ENCODE data around the gene PCDHGA2. TPM values are rescaled to one million over a fixed set of nuclear protein-coding genes. Genes with fewer than 3 reads are reported as not detected.

PCDHGA2 gene
- total RNA-seq, 2 donors from 2014 or later = 8.5 to 13.8 TPM

DNA sequence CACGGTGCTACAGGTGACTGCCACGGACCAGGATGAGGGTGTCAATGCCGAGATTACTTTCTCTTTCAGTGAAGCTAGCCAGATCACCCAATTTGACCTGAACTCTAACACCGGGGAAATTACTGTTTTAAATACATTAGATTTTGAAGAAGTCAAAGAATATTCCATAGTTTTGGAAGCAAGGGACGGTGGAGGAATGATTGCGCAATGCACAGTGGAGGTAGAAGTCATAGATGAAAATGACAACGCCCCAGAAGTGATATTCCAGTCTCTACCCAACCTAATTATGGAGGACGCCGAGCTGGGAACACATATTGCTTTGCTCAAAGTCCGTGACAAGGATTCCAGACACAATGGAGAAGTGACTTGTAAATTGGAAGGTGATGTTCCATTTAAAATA, 50.1 kb downstream of the PCDHGA2 start:
- Histone ChIP-seq H3K27me3 (replicated peaks; ENCODE audit: insufficient read depth) (no peaks in the 10 kb centered on the region), H3K27ac (no peak overlapping the region), H3K36me3 (peaks cover 5% of the 10 kb centered on the region), H3K4me3 (no peak overlapping the region), H3K4me1 (ENCODE audit: control insufficient read depth in 1 of 2, low read depth in 2 of 2) (no peaks in the 10 kb centered on the region), H3K9me3 (peaks cover 95% of the 10 kb centered on the region)
- ATAC-seq (ENCODE audit: insufficient number of reproducible peaks, low FRiP score, low read depth) = no peak
- DNase-seq (ENCODE audit: low spot score) = no peak
- TF ChIP-seq, protein P1, sequence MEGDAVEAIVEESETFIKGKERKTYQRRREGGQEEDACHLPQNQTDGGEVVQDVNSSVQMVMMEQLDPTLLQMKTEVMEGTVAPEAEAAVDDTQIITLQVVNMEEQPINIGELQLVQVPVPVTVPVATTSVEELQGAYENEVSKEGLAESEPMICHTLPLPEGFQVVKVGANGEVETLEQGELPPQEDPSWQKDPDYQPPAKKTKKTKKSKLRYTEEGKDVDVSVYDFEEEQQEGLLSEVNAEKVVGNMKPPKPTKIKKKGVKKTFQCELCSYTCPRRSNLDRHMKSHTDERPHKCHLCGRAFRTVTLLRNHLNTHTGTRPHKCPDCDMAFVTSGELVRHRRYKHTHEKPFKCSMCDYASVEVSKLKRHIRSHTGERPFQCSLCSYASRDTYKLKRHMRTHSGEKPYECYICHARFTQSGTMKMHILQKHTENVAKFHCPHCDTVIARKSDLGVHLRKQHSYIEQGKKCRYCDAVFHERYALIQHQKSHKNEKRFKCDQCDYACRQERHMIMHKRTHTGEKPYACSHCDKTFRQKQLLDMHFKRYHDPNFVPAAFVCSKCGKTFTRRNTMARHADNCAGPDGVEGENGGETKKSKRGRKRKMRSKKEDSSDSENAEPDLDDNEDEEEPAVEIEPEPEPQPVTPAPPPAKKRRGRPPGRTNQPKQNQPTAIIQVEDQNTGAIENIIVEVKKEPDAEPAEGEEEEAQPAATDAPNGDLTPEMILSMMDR (IDR thresholded peaks at IDR 0.05) = no peak

DNA sequence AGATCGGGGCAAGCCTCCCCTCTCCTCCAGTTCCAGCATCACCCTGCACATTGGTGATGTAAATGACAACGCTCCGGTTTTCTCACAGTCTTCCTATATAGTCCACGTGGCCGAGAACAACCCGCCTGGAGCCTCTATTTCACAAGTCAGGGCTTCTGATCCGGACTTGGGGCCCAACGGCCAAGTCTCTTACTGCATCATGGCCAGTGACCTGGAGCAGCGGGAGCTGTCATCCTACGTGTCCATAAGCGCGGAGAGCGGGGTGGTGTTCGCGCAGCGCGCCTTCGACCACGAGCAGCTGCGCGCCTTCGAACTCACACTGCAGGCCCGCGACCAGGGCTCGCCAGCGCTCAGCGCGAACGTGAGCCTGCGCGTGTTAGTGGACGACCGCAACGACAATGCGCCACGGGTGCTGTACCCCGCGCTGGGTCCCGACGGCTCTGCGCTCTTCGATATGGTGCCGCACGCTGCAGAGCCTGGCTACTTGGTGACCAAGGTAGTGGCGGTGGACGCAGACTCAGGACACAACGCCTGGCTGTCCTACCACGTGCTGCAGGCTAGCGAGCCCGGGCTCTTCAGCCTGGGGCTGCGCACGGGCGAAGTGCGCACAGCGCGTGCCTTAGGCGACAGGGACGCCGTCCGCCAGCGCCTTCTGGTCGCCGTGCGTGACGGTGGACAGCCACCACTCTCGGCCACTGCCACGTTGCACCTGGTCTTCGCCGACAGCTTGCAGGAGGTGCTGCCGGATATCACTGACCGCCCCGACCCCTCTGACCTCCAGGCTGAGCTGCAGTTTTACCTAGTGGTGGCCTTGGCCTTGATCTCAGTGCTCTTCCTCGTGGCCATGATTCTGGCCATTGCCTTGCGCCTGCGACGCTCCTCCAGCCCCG, 50.8 kb downstream of the PCDHGA2 start:
- TF ChIP-seq, protein P1 (IDR thresholded peaks at IDR 0.05) = no peak
- H3K27ac ChIP-seq = no peak overlapping the region
- no peaks in the 10 kb centered on the region for H3K4me1 ChIP-seq (ENCODE audit: control insufficient read depth in 1 of 2, low read depth in 2 of 2)
- peak overlapping the region; percentile 12 for H3K4me3 ChIP-seq
- H3K27me3 ChIP-seq (replicated peaks; ENCODE audit: insufficient read depth) = no peaks in the 10 kb centered on the region
- DNase-seq (ENCODE audit: low spot score) (no peak), ATAC-seq (ENCODE audit: insufficient number of reproducible peaks, low FRiP score, low read depth) (no peak)
- H3K9me3 ChIP-seq = peaks cover 95% of the 10 kb centered on the region
- peaks cover 5% of the 10 kb centered on the region for H3K36me3 ChIP-seq

DNA sequence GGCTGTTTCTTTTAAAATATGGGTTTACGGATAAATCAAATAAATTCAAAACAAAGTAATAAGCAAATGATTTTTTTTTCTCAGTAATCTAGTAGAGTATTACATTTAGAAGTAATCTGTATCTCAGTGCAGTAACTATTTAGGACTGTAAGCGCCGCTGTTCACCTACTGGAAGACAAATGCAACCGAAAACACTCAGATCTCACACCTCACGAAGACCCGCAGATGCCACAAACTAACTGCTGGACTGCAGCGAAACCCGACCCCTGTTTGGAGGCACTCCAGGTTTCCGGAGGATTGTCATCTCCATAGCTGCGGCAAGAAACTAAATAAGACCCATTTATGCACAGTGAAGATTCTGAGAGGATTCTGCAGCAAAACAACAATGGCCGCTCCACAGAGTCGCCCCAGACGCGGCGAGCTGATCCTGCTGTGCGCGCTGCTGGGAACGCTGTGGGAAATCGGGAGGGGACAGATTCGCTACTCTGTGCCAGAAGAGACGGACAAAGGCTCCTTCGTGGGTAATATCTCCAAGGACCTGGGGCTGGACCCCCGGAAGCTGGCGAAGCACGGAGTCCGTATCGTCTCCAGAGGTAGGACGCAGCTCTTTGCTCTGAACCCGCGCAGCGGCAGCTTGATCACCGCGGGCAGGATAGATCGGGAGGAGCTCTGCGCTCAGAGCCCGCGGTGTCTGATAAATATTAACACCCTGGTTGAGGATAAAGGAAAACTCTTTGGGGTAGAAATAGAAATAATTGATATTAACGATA, 54.1 kb downstream of the PCDHGA2 start, which contains the start of gene PCDHGA8:
PCDHGA8 (plus strand) TSS at position 205 of the 770 bp plus-strand sequence; CDS start at position 386, 181 bp downstream.
- DNase-seq (ENCODE audit: low spot score) = no peak
- TF ChIP-seq, protein P1 (IDR thresholded peaks at IDR 0.05) = no peak
- H3K4me1 ChIP-seq (ENCODE audit: control insufficient read depth in 1 of 2, low read depth in 2 of 2) = no peaks in the 10 kb centered on the region
- peaks cover 5% of the 10 kb centered on the region for H3K36me3 ChIP-seq
- peak within 1 kb of the TSS; percentile 32 for H3K4me3 ChIP-seq
- H3K27ac ChIP-seq = no peak within 1 kb of the TSS
- peaks cover 91% of the 10 kb centered on the region for H3K9me3 ChIP-seq
- H3K27me3 ChIP-seq (replicated peaks; ENCODE audit: insufficient read depth) = no peaks in the 10 kb centered on the region
- ATAC-seq (ENCODE audit: insufficient number of reproducible peaks, low FRiP score, low read depth) = no peak

Other genes with a start within 250 kb of the PCDHGA2 start
- 1 to 10 TPM; 2.3 to 4.6 TPM for gene PCDHB2, start 244.1 kb upstream of the PCDHGA2 start, total RNA-seq
- gene PCDHB3, start 238.3 kb upstream of the PCDHGA2 start, total RNA-seq = 1 to 10 TPM; 2.3 to 3.7 TPM
- 10 to 100 TPM in 1 of 2 donors, 1 to 10 TPM in 1; 2.8 to 14.5 TPM for gene PCDHB4, start 216.9 kb upstream of the PCDHGA2 start, total RNA-seq
- 10 to 100 TPM in 1 of 2 donors, 1 to 10 TPM in 1; 4.8 to 11.0 TPM for gene PCDHB5, start 203.6 kb upstream of the PCDHGA2 start, total RNA-seq
- 1 to 10 TPM; 3.2 to 3.8 TPM for gene PCDHB6, start 188.7 kb upstream of the PCDHGA2 start, total RNA-seq
- gene PCDHB7, start 166.1 kb upstream of the PCDHGA2 start, total RNA-seq = 1 to 10 TPM; 4.2 to 7.1 TPM
- 1 to 10 TPM in 1 of 2 donors, under 1 TPM in 1; 0.95 to 1.7 TPM for gene PCDHB8, start 161.0 kb upstream of the PCDHGA2 start, total RNA-seq
- 10 to 100 TPM in 1 of 2 donors, 1 to 10 TPM in 1; 9.1 to 11.6 TPM for gene PCDHB16, start 156.4 kb upstream of the PCDHGA2 start, total RNA-seq
- gene PCDHB9, start 151.6 kb upstream of the PCDHGA2 start, total RNA-seq = 1 to 10 TPM; 4.2 to 9.6 TPM
- 1 to 10 TPM; 6.1 to 9.1 TPM for gene PCDHB10, start 146.4 kb upstream of the PCDHGA2 start, total RNA-seq
- gene PCDHB11, start 139.1 kb upstream of the PCDHGA2 start, total RNA-seq = 10 to 100 TPM in 1 of 2 donors, 1 to 10 TPM in 1; 6.0 to 10.6 TPM
- 1 to 10 TPM; 7.3 to 7.4 TPM for gene PCDHB12, start 130.0 kb upstream of the PCDHGA2 start, total RNA-seq
- gene PCDHB13, start 124.8 kb upstream of the PCDHGA2 start, total RNA-seq = 10 to 100 TPM in 1 of 2 donors, 1 to 10 TPM in 1; 8.0 to 16.1 TPM
- 10 to 100 TPM; 10.2 to 14.6 TPM for gene PCDHB14, start 115.4 kb upstream of the PCDHGA2 start, total RNA-seq
- gene PCDHB15, start 93.4 kb upstream of the PCDHGA2 start, total RNA-seq = 10 to 100 TPM in 1 of 2 donors, 1 to 10 TPM in 1; 6.1 to 10.7 TPM
- gene SLC25A2, start 34.7 kb upstream of the PCDHGA2 start, total RNA-seq = 1 to 10 TPM; 2.0 to 3.5 TPM
- 10 to 100 TPM; 35.9 to 56.1 TPM for gene TAF7, start 18.0 kb upstream of the PCDHGA2 start, total RNA-seq
- gene PCDHGA1, start 8.2 kb upstream of the PCDHGA2 start, total RNA-seq = 1 to 10 TPM in 1 of 2 donors, under 1 TPM in 1; 0.41 to 2.8 TPM
- 1 to 10 TPM; 5.3 to 9.1 TPM for gene PCDHGA3, start 5.1 kb downstream of the PCDHGA2 start, total RNA-seq
- gene PCDHGB1, start 11.3 kb downstream of the PCDHGA2 start, total RNA-seq = 10 to 100 TPM in 1 of 2 donors, 1 to 10 TPM in 1; 6.8 to 11.4 TPM
- 10 to 100 TPM; 11.4 TPM for gene PCDHGA4, start 16.3 kb downstream of the PCDHGA2 start, total RNA-seq
- 10 to 100 TPM in 1 of 2 donors, 1 to 10 TPM in 1; 9.7 to 13.4 TPM for gene PCDHGB2, start 21.2 kb downstream of the PCDHGA2 start, total RNA-seq
- 10 to 100 TPM in 1 of 2 donors, 1 to 10 TPM in 1; 9.5 to 12.5 TPM for gene PCDHGA5, start 25.4 kb downstream of the PCDHGA2 start, total RNA-seq
- gene PCDHGB3, start 31.5 kb downstream of the PCDHGA2 start, total RNA-seq = 10 to 100 TPM; 11.2 to 15.4 TPM
- gene PCDHGA6, start 35.1 kb downstream of the PCDHGA2 start, total RNA-seq = 10 to 100 TPM; 12.0 to 13.1 TPM
- gene PCDHGA7, start 44.0 kb downstream of the PCDHGA2 start, total RNA-seq = 10 to 100 TPM; 11.9 to 12.2 TPM
- 10 to 100 TPM; 11.6 to 18.1 TPM for gene PCDHGB4, start 48.9 kb downstream of the PCDHGA2 start, total RNA-seq
- 10 to 100 TPM in 1 of 2 donors, 1 to 10 TPM in 1; 7.5 to 13.9 TPM for gene PCDHGA8, start 53.9 kb downstream of the PCDHGA2 start, total RNA-seq
- 10 to 100 TPM; 20.8 to 26.3 TPM for gene PCDHGB5, start 59.2 kb downstream of the PCDHGA2 start, total RNA-seq
- gene PCDHGA9, start 64.0 kb downstream of the PCDHGA2 start, total RNA-seq = 10 to 100 TPM; 12.0 to 18.6 TPM
- gene PCDHGB6, start 69.3 kb downstream of the PCDHGA2 start, total RNA-seq = 10 to 100 TPM in 1 of 2 donors, 1 to 10 TPM in 1; 9.5 to 17.2 TPM
- gene PCDHGA10, start 74.2 kb downstream of the PCDHGA2 start, total RNA-seq = 10 to 100 TPM; 11.1 to 14.4 TPM
- gene PCDHGB7, start 78.9 kb downstream of the PCDHGA2 start, total RNA-seq = 10 to 100 TPM; 18.0 to 28.1 TPM
- gene PCDHGA11, start 82.3 kb downstream of the PCDHGA2 start, total RNA-seq = 10 to 100 TPM; 10.4 to 11.6 TPM
- gene PCDHGA12, start 91.7 kb downstream of the PCDHGA2 start, total RNA-seq = 10 to 100 TPM; 16.2 to 26.0 TPM
- gene PCDHGC3, start 137.2 kb downstream of the PCDHGA2 start, total RNA-seq = 10 to 100 TPM; 61.3 to 99.9 TPM
- gene PCDHGC4, start 146.3 kb downstream of the PCDHGA2 start, total RNA-seq = 1 to 10 TPM; 6.4 to 7.9 TPM
- 1 to 10 TPM; 5.7 to 6.9 TPM for gene PCDHGC5, start 150.3 kb downstream of the PCDHGA2 start, total RNA-seq